Astrocyte (in vitro differentiated cells and primary cell): ENCODE data around the gene OPCML.

Experiments
- EZH2 ChIP-seq: IDR thresholded peaks from 2 replicates; pipeline ENCODE4 v1.6.1; 2012; ENCODE audit warnings: mild to moderate bottlenecking, low read length, inconsistent platforms; ENCODE audit not compliant: insufficient read depth
- TF ChIP-seq, protein P1 (sequence below): IDR thresholded peaks from 2 replicates; pipeline ENCODE4 v1.5.1; 2011; ENCODE audit warnings: low read depth, mild to moderate bottlenecking, inconsistent platforms, low read length, moderate library complexity; ENCODE audit not compliant: insufficient read depth

DNA sequence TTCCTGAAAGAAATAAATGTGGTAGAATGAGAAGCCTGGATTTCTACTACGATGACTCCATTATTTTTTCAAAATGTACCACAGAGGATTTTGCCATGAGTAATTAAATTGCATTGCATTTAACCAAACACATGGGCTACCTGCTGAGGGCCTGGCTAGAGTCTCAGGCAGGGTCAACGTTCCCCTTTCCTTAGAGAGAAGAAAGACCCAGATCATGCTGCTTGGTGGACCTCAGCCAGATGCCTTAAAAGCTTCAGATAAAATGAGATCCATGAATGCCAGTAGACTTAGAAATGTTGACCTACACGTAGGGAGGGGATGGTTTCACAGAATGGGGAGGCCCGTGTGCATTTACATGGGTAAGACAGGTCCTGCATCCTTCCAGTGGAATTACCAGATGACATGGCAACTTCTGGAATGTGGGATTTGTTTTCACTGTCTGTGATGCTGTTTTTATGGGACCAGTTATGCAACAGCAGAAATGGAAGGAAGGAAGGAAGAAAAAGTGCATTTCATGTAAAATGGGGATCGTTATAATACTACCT lies 1092.5 kb downstream of the OPCML start:
- TF ChIP-seq, protein P1, sequence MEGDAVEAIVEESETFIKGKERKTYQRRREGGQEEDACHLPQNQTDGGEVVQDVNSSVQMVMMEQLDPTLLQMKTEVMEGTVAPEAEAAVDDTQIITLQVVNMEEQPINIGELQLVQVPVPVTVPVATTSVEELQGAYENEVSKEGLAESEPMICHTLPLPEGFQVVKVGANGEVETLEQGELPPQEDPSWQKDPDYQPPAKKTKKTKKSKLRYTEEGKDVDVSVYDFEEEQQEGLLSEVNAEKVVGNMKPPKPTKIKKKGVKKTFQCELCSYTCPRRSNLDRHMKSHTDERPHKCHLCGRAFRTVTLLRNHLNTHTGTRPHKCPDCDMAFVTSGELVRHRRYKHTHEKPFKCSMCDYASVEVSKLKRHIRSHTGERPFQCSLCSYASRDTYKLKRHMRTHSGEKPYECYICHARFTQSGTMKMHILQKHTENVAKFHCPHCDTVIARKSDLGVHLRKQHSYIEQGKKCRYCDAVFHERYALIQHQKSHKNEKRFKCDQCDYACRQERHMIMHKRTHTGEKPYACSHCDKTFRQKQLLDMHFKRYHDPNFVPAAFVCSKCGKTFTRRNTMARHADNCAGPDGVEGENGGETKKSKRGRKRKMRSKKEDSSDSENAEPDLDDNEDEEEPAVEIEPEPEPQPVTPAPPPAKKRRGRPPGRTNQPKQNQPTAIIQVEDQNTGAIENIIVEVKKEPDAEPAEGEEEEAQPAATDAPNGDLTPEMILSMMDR, result no peak
- no peak for TF ChIP-seq EZH2
